ENCODE results near the gene FOXD4.
"Not testable (repeated sequence)": the region's sequence is repeated elsewhere in the genome, so short reads cannot be mapped to it uniquely, and the experiment has no call there.

FOXD4 gene

DNA sequence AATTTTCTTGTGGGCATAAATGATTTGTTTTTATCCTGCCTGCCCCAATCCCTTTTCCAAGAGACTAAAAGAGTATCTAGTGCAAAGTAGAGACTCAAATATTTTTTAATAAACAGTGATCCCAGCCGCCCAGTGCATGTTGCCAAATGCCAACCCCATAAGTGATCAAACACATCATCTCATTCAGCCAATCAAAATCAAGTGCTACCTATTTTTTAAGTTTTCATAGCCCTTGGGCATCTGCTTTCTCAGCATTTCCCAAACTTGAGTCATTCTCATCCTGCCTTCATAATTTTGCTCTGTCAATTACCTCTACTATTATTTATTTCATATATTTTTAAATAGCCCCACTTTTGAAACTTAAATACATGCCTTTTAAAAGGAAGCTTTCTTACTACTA lies 27.4 kb downstream of the FOXD4 start:
- not testable (repeated sequence) for DNase-seq

DNA sequence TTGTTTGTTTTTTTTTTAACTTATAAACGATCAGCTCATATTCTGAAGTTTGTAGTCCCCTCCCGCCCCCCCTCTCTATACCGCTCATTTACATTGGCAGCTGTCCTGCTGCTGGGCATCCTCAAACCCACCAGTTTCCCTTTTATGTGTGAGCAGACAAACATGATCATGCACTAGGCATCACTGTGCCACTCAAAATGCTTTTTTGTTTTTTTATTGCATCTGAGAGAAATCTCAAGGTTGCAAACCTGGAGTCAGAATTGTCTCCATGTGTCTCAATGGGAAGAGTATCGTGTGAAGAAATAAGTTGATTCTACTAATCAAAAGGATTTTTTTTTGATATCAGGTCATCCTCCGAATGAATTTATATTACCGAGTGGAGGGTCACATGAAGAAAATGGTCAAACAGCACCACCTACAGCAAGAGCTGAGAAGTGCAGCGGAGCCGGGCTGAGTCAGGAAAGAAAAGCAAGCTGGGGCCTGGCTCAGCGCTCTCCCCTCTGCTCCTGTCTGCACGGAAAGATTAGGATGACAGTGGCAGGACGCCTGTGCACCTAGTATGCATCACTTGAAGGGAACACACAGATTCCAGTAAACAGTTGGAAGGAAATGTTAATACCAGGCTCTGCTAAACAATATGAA lies 29.7 kb downstream of the FOXD4 start:
- not testable (repeated sequence) for DNase-seq

- DNase-seq, result not testable (repeated sequence)
Measured at GRCh38 chr9:87860-88259, 30.4 kb downstream of the FOXD4 start.

- not testable (repeated sequence) for DNase-seq
Measured at GRCh38 chr9:87105-87504, 31.1 kb downstream of the FOXD4 start.

DNA sequence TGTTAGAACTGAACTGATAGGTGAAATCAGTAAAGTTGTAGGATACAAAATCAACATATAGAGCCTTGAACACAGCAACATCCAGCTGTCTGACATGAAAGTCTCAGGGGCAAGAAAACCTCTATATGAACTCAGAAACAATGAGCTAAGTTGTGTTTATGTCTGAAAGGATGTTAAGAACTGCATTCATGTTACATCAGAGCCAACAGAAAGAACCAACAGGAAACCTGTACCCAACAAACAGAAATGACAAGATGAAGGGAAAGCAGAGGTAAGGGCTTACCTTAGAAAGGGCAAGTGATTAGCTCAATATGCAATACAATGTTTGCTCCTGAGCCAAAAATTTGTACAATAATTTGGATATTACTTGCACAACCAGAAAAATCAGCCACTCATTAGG lies 31.5 kb downstream of the FOXD4 start:
- DNase-seq, result not testable (repeated sequence)

GRCh38 chr9:82932-83689 lies 35.1 kb downstream of the FOXD4 start:
- not testable (repeated sequence) for DNase-seq

DNA sequence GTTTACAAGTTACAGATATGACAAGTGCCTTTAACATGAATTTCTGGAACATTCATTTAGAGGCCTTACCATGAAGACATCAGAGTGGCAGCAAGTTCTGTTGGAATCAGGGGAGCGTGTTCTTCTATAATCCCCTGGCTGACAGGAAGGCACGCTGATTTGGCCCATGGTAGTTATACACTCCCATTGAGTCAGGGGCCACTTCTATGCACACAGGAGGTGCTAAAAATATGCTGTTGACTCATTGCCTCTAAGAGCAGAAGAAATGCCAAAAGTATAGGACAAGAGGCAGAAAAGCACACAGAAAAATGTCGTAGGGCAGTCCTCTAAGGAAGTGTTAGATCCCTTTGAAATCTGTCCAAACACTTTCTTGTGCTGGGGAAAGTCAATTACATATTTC lies 39.9 kb downstream of the FOXD4 start:
- DNase-seq, result not testable (repeated sequence)

DNA sequence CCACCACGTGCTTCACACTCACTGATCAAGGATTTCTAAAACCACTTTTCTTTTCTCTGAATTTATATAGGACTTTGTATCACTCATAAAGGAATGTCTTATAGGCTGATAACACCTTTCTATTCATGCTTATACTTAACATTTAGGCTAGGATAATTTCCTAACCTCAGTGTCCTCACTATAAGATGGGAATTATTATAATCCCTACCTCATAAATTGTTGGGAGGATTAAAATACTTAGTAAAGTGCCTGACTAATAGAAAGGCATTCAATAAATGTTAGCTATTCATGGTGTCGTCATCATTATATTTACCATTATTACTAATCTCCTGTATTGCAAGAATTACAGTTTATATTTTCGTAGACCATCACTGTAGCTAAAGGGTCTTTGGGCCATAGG lies 41.8 kb downstream of the FOXD4 start:
- not testable (repeated sequence) for DNase-seq

DNA sequence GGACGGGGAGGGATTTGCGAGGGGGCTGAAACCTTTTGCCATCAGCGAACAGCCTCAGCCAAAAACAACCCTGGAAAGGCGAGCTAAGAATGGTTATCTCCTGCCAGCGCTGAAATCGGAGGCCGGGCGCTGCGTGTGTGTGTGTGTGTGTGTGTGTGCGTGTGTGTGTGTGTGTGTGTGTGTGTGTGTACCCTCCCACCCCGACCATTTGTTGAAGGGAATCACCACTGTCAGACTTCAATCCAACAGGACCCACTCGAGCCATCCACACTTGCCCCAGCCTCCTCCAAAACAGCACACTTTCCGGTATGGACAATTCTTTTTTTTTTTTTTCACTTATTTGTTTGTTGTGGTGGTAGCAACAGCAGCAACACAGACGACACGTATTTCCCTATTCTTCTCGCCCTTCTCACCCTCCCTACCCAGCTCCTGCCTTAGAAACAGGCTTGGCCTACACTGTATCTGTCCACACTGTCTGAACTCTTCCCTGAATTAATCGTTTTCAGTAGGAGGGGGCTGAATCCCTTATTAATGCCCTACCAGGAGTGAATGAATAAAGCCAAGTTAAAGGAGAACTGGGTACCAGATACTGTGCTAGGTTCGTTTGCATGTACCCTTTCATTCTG lies 44.2 kb downstream of the FOXD4 start:
- DNase-seq, result not testable (repeated sequence)

DNA sequence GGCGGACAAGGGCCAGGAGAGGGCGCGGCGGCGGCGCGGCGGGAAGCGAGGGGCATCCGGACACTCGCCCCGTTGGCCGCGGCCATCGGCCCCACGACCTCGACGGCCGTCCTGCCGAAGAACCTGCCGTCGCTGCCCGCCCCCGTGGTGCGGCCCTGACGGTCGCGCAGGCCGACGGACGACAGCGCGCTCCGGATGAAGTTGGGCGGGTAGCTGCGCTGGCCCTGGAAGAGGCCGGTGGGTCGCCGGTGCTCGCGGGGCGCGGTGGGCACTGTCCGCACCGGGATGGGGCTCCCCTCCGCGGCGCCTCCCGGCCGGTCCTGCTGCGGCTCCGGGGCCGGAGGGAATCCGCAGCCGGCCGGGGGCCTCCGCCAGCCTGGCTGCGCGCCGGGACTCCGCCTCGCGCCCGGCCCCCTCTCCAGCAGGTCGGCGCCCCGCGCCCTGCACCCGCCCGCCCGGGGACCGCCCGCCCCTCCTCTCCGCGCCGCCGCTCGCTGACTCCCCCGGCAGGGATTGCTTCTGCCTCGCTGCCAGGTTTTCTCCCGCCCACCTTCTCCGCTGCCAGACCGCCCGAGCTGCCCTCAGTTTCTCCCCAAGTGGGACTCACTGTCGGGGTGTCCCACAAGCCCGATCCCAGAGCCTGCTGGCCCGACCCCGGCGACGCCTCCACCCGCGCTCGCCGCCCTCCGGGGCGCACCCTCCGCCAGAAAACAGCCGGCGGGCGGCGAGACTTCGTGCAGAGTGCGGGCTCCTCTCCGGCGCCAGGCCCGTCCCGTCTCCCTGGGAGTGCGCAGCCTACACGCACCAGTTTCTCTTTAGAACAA lies 44.9 kb downstream of the FOXD4 start:
- DNase-seq, result not testable (repeated sequence)

Data from NCI-H446 (cell line).